Trophoblast cell (in vitro differentiated cells and primary cell): ENCODE results near the gene EARS2.

Experiments
- DNase-seq, 2 donors: peaks; one replicate each; pipeline ENCODE4 v3.0.0-alpha.2; 2016
- H2AFZ ChIP-seq: 2 replicates; pipeline ENCODE4 v1.6.1; 2013; ENCODE audit warnings: low read length, moderate library complexity, mild to moderate bottlenecking; ENCODE audit not compliant: insufficient read depth, poor library complexity
- H2AK5ac ChIP-seq: 2 replicates; pipeline ENCODE4 v1.6.1; 2013; ENCODE audit warnings: mild to moderate bottlenecking, low read length
- H2BK120ac ChIP-seq: 2 replicates; pipeline ENCODE4 v1.6.1; 2013; ENCODE audit warnings: low read length, mild to moderate bottlenecking, moderate library complexity; ENCODE audit not compliant: insufficient read depth, poor library complexity
- H2BK12ac ChIP-seq: 2 replicates; pipeline ENCODE4 v1.6.1; 2013; ENCODE audit warnings: mild to moderate bottlenecking, low read length, moderate library complexity
- H2BK5ac ChIP-seq: 2 replicates; pipeline ENCODE4 v1.6.1; 2013; ENCODE audit warnings: low read length, low read depth, moderate library complexity, mild to moderate bottlenecking; ENCODE audit not compliant: poor library complexity
- H3K14ac ChIP-seq: 2 replicates; pipeline ENCODE4 v1.6.1; 2013; ENCODE audit warnings: mild to moderate bottlenecking, low read length
- H3K18ac ChIP-seq: 2 replicates; pipeline ENCODE4 v1.6.1; 2013; ENCODE audit warnings: mild to moderate bottlenecking, low read length
- H3K23ac ChIP-seq: 2 replicates; pipeline ENCODE4 v1.6.1; 2013; ENCODE audit warnings: low read length
- H3K27ac ChIP-seq: 2 replicates; pipeline ENCODE4 v1.5.1; 2013; ENCODE audit warnings: low read depth, mild to moderate bottlenecking, inconsistent platforms, low read length, moderate library complexity
- H3K27me3 ChIP-seq: 2 replicates; pipeline ENCODE4 v1.6.1; 2013; ENCODE audit warnings: inconsistent platforms, mild to moderate bottlenecking, low read length, moderate library complexity; ENCODE audit not compliant: insufficient read depth
- H3K36me3 ChIP-seq, 2 experiments: 1 replicate in 1 of 2; 2 replicates in 1 of 2; pipeline ENCODE4 v1.6.1; 2013; ENCODE audit warnings: low read length in 2 of 2, mild to moderate bottlenecking in 2 of 2, moderate library complexity in 1 of 2; ENCODE audit not compliant: insufficient read depth in 2 of 2, control insufficient read depth in 1 of 2
- H3K4ac ChIP-seq: 2 replicates; pipeline ENCODE4 v1.6.1; 2013; ENCODE audit warnings: low read depth, mild to moderate bottlenecking, low read length, moderate library complexity
- H3K4me1 ChIP-seq, 2 experiments: 1 replicate in 1 of 2; 2 replicates in 1 of 2; pipeline ENCODE4 v1.6.1; 2013; ENCODE audit warnings: low read length in 2 of 2, mild to moderate bottlenecking in 2 of 2, moderate library complexity in 1 of 2; ENCODE audit not compliant: insufficient read depth in 2 of 2, control insufficient read depth in 1 of 2
- H3K4me2 ChIP-seq: 2 replicates; pipeline ENCODE4 v1.6.1; 2013; ENCODE audit warnings: inconsistent platforms, mild to moderate bottlenecking, low read length, moderate library complexity
- H3K4me3 ChIP-seq: 2 replicates; pipeline ENCODE4 v1.5.1; 2013; ENCODE audit warnings: mild to moderate bottlenecking, low read depth, low read length, inconsistent platforms
- H3K79me1 ChIP-seq: one replicate; pipeline ENCODE4 v1.6.1; 2013; ENCODE audit warnings: low read length
- H3K79me2 ChIP-seq: 2 replicates; pipeline ENCODE4 v1.6.1; 2013; ENCODE audit warnings: low read length, mild to moderate bottlenecking; ENCODE audit not compliant: control insufficient read depth, insufficient read depth, poor library complexity
- H3K9ac ChIP-seq: 2 replicates; pipeline ENCODE4 v1.6.1; 2013; ENCODE audit warnings: mild to moderate bottlenecking, low read length
- H3K9me3 ChIP-seq: 2 replicates; pipeline ENCODE4 v1.6.1; 2013; ENCODE audit warnings: low read depth, mild to moderate bottlenecking, control low read depth, inconsistent platforms, low read length; ENCODE audit not compliant: insufficient read depth
- H4K12ac ChIP-seq: 2 replicates; pipeline ENCODE4 v1.6.1; 2013; ENCODE audit warnings: low read depth, mild to moderate bottlenecking, low read length, moderate library complexity
- H4K8ac ChIP-seq: 2 replicates; pipeline ENCODE4 v1.6.1; 2013; ENCODE audit warnings: low read depth, mild to moderate bottlenecking, low read length, moderate library complexity
- H4K91ac ChIP-seq: one replicate; pipeline ENCODE4 v1.6.1; 2013; ENCODE audit warnings: low read depth, mild to moderate bottlenecking, low read length, moderate library complexity
- WGBS: extraction: QIAGEN DNeasy Blood & Tissue Kit; methylation state at CpG from one replicate; pipeline ENCODE4 v1.1.7; 2013; ENCODE audit warnings: missing lambda C conversion rate; ENCODE audit not compliant: insufficient read length, insufficient coverage; ENCODE audit errors: extremely low coverage; 5-methylcytosine and 5-hydroxymethylcytosine counted together

EARS2 gene

GRCh38 chr16:23499801-23500200 lies 57.3 kb downstream of the EARS2 start:
- Histone ChIP-seq H2BK12ac (no peak overlapping the region), H3K9ac (no peak overlapping the region), H3K36me3 (peaks cover 5 to 8% of the 10 kb centered on the region in 2 experiments), H2AK5ac (no peak overlapping the region), H4K8ac (no peak overlapping the region), H3K79me1 (no peaks in the 10 kb centered on the region), H3K27me3 (no peaks in the 10 kb centered on the region), H3K79me2 (no peaks in the 10 kb centered on the region), H2AFZ (no peak overlapping the region), H3K9me3 (no peaks in the 10 kb centered on the region), H3K23ac (no peak overlapping the region), H4K12ac (no peak overlapping the region), H2BK120ac (no peak overlapping the region), H3K4ac (no peak overlapping the region), H3K4me2 (no peak overlapping the region), H4K91ac (no peak overlapping the region), H3K4me3 (no peak overlapping the region), H3K27ac (no peak overlapping the region), H3K14ac (no peak overlapping the region), H2BK5ac (no peak overlapping the region), H3K18ac (no peak overlapping the region), H3K4me1 (peaks cover 16 to 17% of the 10 kb centered on the region in 2 experiments)
- no peak for DNase-seq
- WGBS: no CpG with 5 or more reads among the region's 7 CpGs

- H4K91ac ChIP-seq: no peak overlapping the region
- no peaks in the 10 kb centered on the region for H3K27me3 ChIP-seq
- H2BK12ac ChIP-seq: no peak overlapping the region
- no peak overlapping the region for H2BK120ac ChIP-seq
- no peak overlapping the region for H3K27ac ChIP-seq
- H3K18ac ChIP-seq: no peak overlapping the region
- H3K79me2 ChIP-seq: no peaks in the 10 kb centered on the region
- H2BK5ac ChIP-seq: no peak overlapping the region
- H3K4me2 ChIP-seq: no peak overlapping the region
- no CpG with 5 or more reads among the region's 11 CpGs for WGBS
- H3K9ac ChIP-seq: no peak overlapping the region
- H2AFZ ChIP-seq: no peak overlapping the region
- no peak overlapping the region for H3K14ac ChIP-seq
- no peak for DNase-seq
- H2AK5ac ChIP-seq: no peak overlapping the region
- peaks cover 11 to 12% of the 10 kb centered on the region in 2 experiments for H3K4me1 ChIP-seq
- no peak overlapping the region for H3K23ac ChIP-seq
- no peak overlapping the region for H3K4me3 ChIP-seq
- H3K36me3 ChIP-seq: peaks cover 13 to 18% of the 10 kb centered on the region in 2 experiments
- H3K9me3 ChIP-seq: no peaks in the 10 kb centered on the region
- peak overlapping the region; percentile 48 for H3K4ac ChIP-seq
- H4K12ac ChIP-seq: no peak overlapping the region
- H4K8ac ChIP-seq: no peak overlapping the region
- H3K79me1 ChIP-seq: no peaks in the 10 kb centered on the region
Measured at GRCh38 chr16:23498863-23499262, 58.3 kb downstream of the EARS2 start.

DNA sequence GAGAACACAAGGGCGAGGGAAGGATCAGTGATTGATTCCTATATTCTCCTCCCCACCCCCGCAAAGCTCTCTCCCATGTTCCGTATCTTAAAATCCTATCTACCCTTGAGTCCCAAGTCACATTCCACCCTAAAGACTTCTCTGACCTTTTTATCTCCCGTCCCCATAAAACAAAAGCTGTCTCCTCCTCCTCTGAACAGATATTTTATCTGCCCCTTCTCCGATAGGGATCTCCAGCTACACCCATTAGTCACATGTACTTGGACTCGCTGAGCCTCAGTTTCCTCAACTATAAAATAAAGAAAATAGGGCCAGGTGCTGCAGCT lies 59.6 kb downstream of the EARS2 start:
- Histone ChIP-seq H4K91ac (no peak overlapping the region), H4K12ac (no peak overlapping the region), H3K79me1 (no peaks in the 10 kb centered on the region), H4K8ac (no peak overlapping the region), H3K36me3 (peaks cover 25 to 29% of the 10 kb centered on the region in 2 experiments), H3K79me2 (no peaks in the 10 kb centered on the region), H3K14ac (no peak overlapping the region), H2AK5ac (no peak overlapping the region), H2BK12ac (no peak overlapping the region), H3K4ac (no peak overlapping the region), H3K4me3 (no peak overlapping the region), H3K27me3 (no peaks in the 10 kb centered on the region), H3K9me3 (peaks cover 2% of the 10 kb centered on the region), H2AFZ (no peak overlapping the region), H2BK120ac (no peak overlapping the region), H3K4me2 (no peak overlapping the region), H3K23ac (no peak overlapping the region), H2BK5ac (no peak overlapping the region), H3K27ac (peak overlapping the region; percentile 8), H3K4me1 (peaks cover 12 to 14% of the 10 kb centered on the region in 2 experiments), H3K9ac (no peak overlapping the region), H3K18ac (no peak overlapping the region)
- no peak for DNase-seq
- no CpG with 5 or more reads among the region's 6 CpGs for WGBS

DNA sequence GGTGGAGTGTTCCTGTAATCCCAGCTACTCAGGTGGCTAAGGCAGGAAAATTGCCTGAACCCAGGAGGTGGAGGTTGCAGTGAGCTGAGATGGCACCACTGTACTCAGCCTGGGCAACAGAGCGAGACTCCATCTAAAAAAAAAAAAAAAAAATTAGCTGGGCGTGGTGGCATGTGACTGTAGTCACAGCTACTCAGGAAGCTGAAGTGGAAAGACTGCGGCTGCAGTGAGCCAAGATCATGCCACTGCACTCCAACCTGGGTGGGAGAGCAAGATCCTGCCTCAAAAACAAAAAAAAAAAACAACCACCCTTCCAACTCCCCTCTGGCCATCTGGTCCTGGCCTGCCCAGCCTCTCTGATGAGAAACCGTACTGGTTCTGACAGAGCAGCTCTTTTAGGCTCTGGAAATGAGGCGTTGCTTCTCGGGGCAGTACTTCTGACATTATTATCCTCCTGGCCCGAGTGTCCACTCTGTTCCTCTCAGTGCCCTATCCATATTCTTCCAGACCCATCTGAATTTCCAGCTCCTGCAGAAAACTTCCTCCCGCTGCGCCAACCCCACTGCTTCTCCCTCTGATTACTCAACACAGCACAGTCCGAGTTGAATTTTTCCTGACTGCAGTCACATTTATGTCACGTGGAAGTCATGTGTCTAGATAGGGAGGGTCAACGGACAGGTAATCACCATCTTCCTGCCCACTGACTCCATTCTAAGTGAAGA lies 60.2 kb downstream of the EARS2 start:
- Histone ChIP-seq H3K36me3 (peaks cover 27 to 30% of the 10 kb centered on the region in 2 experiments), H2BK120ac (no peak overlapping the region), H3K4ac (no peak overlapping the region), H3K4me2 (peak overlapping the region; percentile 25), H2BK12ac (no peak overlapping the region), H4K8ac (no peak overlapping the region), H3K79me1 (no peaks in the 10 kb centered on the region), H3K4me1 (peaks cover 14 to 16% of the 10 kb centered on the region in 2 experiments), H3K23ac (no peak overlapping the region), H3K14ac (no peak overlapping the region), H2BK5ac (no peak overlapping the region), H3K4me3 (no peak overlapping the region), H4K12ac (no peak overlapping the region), H3K9ac (no peak overlapping the region), H3K18ac (no peak overlapping the region), H4K91ac (no peak overlapping the region), H2AFZ (no peak overlapping the region), H3K27ac (peak overlapping the region; percentile 14), H2AK5ac (no peak overlapping the region), H3K27me3 (no peaks in the 10 kb centered on the region), H3K79me2 (no peaks in the 10 kb centered on the region), H3K9me3 (peaks cover 2% of the 10 kb centered on the region)
- DNase-seq: peak; percentile 70 to 87
- no CpG with 5 or more reads among the region's 12 CpGs for WGBS
